Immature natural killer cell (primary cell): ENCODE results near the gene NELFB. TPM values are rescaled to one million over a fixed set of nuclear protein-coding genes. Genes with fewer than 3 reads are reported as not detected.

ENCODE experiments used
- DNase-seq, 3 donors: peaks; one replicate each; pipeline ENCODE4 v3.0.0; 2022; ENCODE audit warnings: mixed read lengths in 1 of 3
- H3K27ac Mint-ChIP-seq, 6 donors: one replicate each; pipeline ENCODE4 v1.8.0; 2020; ENCODE audit warnings: mixed read lengths in 6 of 6, mild to moderate bottlenecking in 5 of 6, inconsistent platforms in 4 of 6, moderate library complexity in 3 of 6
- H3K27me3 Mint-ChIP-seq, 3 donors: one replicate each; pipeline ENCODE4 v1.8.0; 2020 to 2021; ENCODE audit warnings: low read depth in 3 of 3, mild to moderate bottlenecking in 3 of 3, mixed read lengths in 3 of 3, moderate library complexity in 3 of 3, inconsistent platforms in 1 of 3
- H3K36me3 Mint-ChIP-seq, 3 donors: one replicate each; pipeline ENCODE4 v1.8.0; 2020; ENCODE audit warnings: mixed read lengths in 3 of 3, inconsistent platforms in 2 of 3, mild to moderate bottlenecking in 2 of 3
- H3K4me1 Mint-ChIP-seq, 2 donors: one replicate each; pipeline ENCODE4 v1.8.0; 2020; ENCODE audit warnings: inconsistent platforms in 2 of 2, mild to moderate bottlenecking in 2 of 2, mixed read lengths in 2 of 2, moderate library complexity in 1 of 2
- H3K4me3 Mint-ChIP-seq, 5 donors: one replicate each; pipeline ENCODE4 v1.8.0; 2020; ENCODE audit warnings: mild to moderate bottlenecking in 5 of 5, mixed read lengths in 5 of 5, inconsistent platforms in 3 of 5, moderate library complexity in 3 of 5
- H3K9me3 Mint-ChIP-seq, 6 donors: one replicate each; pipeline ENCODE4 v1.8.0; 2020; ENCODE audit warnings: mild to moderate bottlenecking in 6 of 6, mixed read lengths in 6 of 6, inconsistent platforms in 4 of 6, moderate library complexity in 3 of 6
- polyA plus RNA-seq, 3 donors: library from polyadenylated mRNA; unstranded; fragments of 300-500 nt; fragmentation: Illumina TruSeq; gene quantifications; one replicate each; pipeline ENCODE4 v1.2.3, GENCODE V29; 2021

Gene NELFB
- polyA plus RNA-seq, 3 donors from 2014 or later: 25.0 to 36.8 (median 34.6) TPM

- H3K4me3 Mint-ChIP-seq: no peak overlapping the region
Measured at GRCh38 chr9:137219757-137220316, 35.3 kb upstream of the NELFB start.

GRCh38 chr9:137220317-137221094, 34.6 kb upstream of the NELFB start:
- Mint-ChIP-seq H3K36me3 (no peaks in the 10 kb centered on the region), H3K9me3 (no peaks in the 10 kb centered on the region), H3K27me3 (peaks cover 0 to 7% (median 4%) of the 10 kb centered on the region in 3 donors), H3K4me3 (peak overlapping the region in 1 of 5 donors; percentile 3), H3K4me1 (peaks cover 0 to 2% of the 10 kb centered on the region in 2 donors), H3K27ac (no peak overlapping the region)
- no peak for DNase-seq

More at GRCh38 chr9:137219757-137220316, 35.3 kb upstream of the NELFB start:
- peaks cover 0 to 7% (median 4%) of the 10 kb centered on the region in 3 donors for H3K27me3 Mint-ChIP-seq
- no peaks in the 10 kb centered on the region for H3K36me3 Mint-ChIP-seq
- H3K27ac Mint-ChIP-seq: no peak overlapping the region
- no peak for DNase-seq
- no peaks in the 10 kb centered on the region for H3K9me3 Mint-ChIP-seq
- peaks cover 0 to 2% of the 10 kb centered on the region in 2 donors for H3K4me1 Mint-ChIP-seq

- H3K27ac Mint-ChIP-seq: no peak overlapping the region
- H3K36me3 Mint-ChIP-seq: no peaks in the 10 kb centered on the region
- no peaks in the 10 kb centered on the region for H3K9me3 Mint-ChIP-seq
- peak overlapping the region in 1 of 5 donors; percentile 3 for H3K4me3 Mint-ChIP-seq
- no peak for DNase-seq
- H3K4me1 Mint-ChIP-seq: peaks cover 0 to 2% of the 10 kb centered on the region in 2 donors
- H3K27me3 Mint-ChIP-seq: peaks cover 0 to 7% (median 4%) of the 10 kb centered on the region in 3 donors
Measured at GRCh38 chr9:137221095-137221505, 34.0 kb upstream of the NELFB start.

GRCh38 chr9:137221506-137222111, 33.5 kb upstream of the NELFB start:
- Mint-ChIP-seq H3K27ac (no peak overlapping the region), H3K27me3 (peaks cover 0 to 7% (median 7%) of the 10 kb centered on the region in 3 donors), H3K36me3 (no peaks in the 10 kb centered on the region), H3K4me1 (peaks cover 0 to 2% of the 10 kb centered on the region in 2 donors), H3K9me3 (no peaks in the 10 kb centered on the region), H3K4me3 (no peak overlapping the region)
- no peak for DNase-seq

GRCh38 chr9:137222190-137223077, 32.7 kb upstream of the NELFB start, which contains the start of gene RNF208:
Gene RNF208 (minus strand): TSS chr9:137222240. CDS start chr9:137221212, 1,028 bp downstream.
- Mint-ChIP-seq H3K27me3 (peaks cover 0 to 7% (median 7%) of the 10 kb centered on the region in 3 donors), H3K4me3 (peak within 1 kb of the TSS; percentile 66 to 83 (median 79)), H3K27ac (peak within 1 kb of the TSS in 4 of 6 donors; percentile 37 to 85 (median 64)), H3K4me1 (peaks cover 0 to 2% of the 10 kb centered on the region in 2 donors), H3K9me3 (no peaks in the 10 kb centered on the region), H3K36me3 (no peaks in the 10 kb centered on the region)
- peak; percentile 11 to 20 (median 15) for DNase-seq

GRCh38 chr9:137223078-137223970, 31.8 kb upstream of the NELFB start:
- H3K27me3 Mint-ChIP-seq: peaks cover 0 to 10% (median 7%) of the 10 kb centered on the region in 3 donors
- peak overlapping the region in 5 of 6 donors; percentile 37 to 85 (median 48) for H3K27ac Mint-ChIP-seq
- H3K4me1 Mint-ChIP-seq: peaks cover 0 to 2% of the 10 kb centered on the region in 2 donors
- H3K4me3 Mint-ChIP-seq: peak overlapping the region; percentile 66 to 83 (median 79)
- H3K36me3 Mint-ChIP-seq: no peaks in the 10 kb centered on the region
- H3K9me3 Mint-ChIP-seq: no peaks in the 10 kb centered on the region
- peak; percentile 98 to 99 (median 99) for DNase-seq

- no peaks in the 10 kb centered on the region for H3K9me3 Mint-ChIP-seq
- H3K36me3 Mint-ChIP-seq: no peaks in the 10 kb centered on the region
- H3K4me1 Mint-ChIP-seq: peaks cover 0 to 2% of the 10 kb centered on the region in 2 donors
- DNase-seq: no peak
- peak within 1 kb of the TSS in 4 of 6 donors; percentile 35 to 81 (median 70) for H3K27ac Mint-ChIP-seq
- H3K4me3 Mint-ChIP-seq: peak within 1 kb of the TSS; percentile 63 to 83 (median 77)
- peaks cover 0 to 13% (median 6%) of the 10 kb centered on the region in 3 donors for H3K27me3 Mint-ChIP-seq
Measured at GRCh38 chr9:137224830-137225694, 30.1 kb upstream of the NELFB start, which contains the start of gene CYSRT1. Gene CYSRT1 (plus strand): TSS chr9:137225174. CDS start chr9:137225622, 448 bp downstream.

- H3K36me3 Mint-ChIP-seq: no peaks in the 10 kb centered on the region
- H3K27ac Mint-ChIP-seq: no peak overlapping the region
- H3K9me3 Mint-ChIP-seq: no peaks in the 10 kb centered on the region
- H3K27me3 Mint-ChIP-seq: peaks cover 0 to 13% (median 5%) of the 10 kb centered on the region in 3 donors
- H3K4me1 Mint-ChIP-seq: peaks cover 0 to 2% of the 10 kb centered on the region in 2 donors
- H3K4me3 Mint-ChIP-seq: peak overlapping the region in 1 of 5 donors; percentile 55
- DNase-seq: no peak
Measured at GRCh38 chr9:137225699-137226331, 29.3 kb upstream of the NELFB start.

GRCh38 chr9:137226338-137227053, 28.6 kb upstream of the NELFB start:
- Mint-ChIP-seq H3K4me3 (no peak overlapping the region), H3K4me1 (peaks cover 0 to 2% of the 10 kb centered on the region in 2 donors), H3K27me3 (peaks cover 0 to 13% (median 5%) of the 10 kb centered on the region in 3 donors), H3K9me3 (no peaks in the 10 kb centered on the region), H3K36me3 (no peaks in the 10 kb centered on the region), H3K27ac (no peak overlapping the region)
- DNase-seq: no peak

GRCh38 chr9:137227054-137227852, 27.9 kb upstream of the NELFB start, which contains the start of gene RNF224:
Gene RNF224 (plus strand): TSS chr9:137227502. CDS start chr9:137228336, 834 bp downstream.
- H3K9me3 Mint-ChIP-seq: no peaks in the 10 kb centered on the region
- H3K4me1 Mint-ChIP-seq: peaks cover 0 to 2% of the 10 kb centered on the region in 2 donors
- peak; percentile 66 to 72 (median 71) for DNase-seq
- H3K36me3 Mint-ChIP-seq: no peaks in the 10 kb centered on the region
- H3K4me3 Mint-ChIP-seq: no peak within 1 kb of the TSS
- H3K27me3 Mint-ChIP-seq: peaks cover 0 to 13% (median 7%) of the 10 kb centered on the region in 3 donors
- no peak within 1 kb of the TSS for H3K27ac Mint-ChIP-seq
